Cortex of kidney (tissue), 1 donor: ENCODE results near the gene FMO2.
"Not testable (repeated sequence)": the region's sequence is repeated elsewhere in the genome, so short reads cannot be mapped to it uniquely, and the experiment has no call there.

ENCODE experiments used
- DNase-seq: peaks from one replicate; lab custom pipeline; 2025; lab: John Stamatoyannopoulos, UW

Gene FMO2

GRCh38 chr1:171219346-171220080 is 34.4 kb downstream of the FMO2 start:
- no peak for DNase-seq

- DNase-seq: no peak
Observed at GRCh38 chr1:171220081-171220420, 35.0 kb downstream of the FMO2 start.

- no peak for DNase-seq
Observed at GRCh38 chr1:171220581-171221054, 35.5 kb downstream of the FMO2 start.

DNA sequence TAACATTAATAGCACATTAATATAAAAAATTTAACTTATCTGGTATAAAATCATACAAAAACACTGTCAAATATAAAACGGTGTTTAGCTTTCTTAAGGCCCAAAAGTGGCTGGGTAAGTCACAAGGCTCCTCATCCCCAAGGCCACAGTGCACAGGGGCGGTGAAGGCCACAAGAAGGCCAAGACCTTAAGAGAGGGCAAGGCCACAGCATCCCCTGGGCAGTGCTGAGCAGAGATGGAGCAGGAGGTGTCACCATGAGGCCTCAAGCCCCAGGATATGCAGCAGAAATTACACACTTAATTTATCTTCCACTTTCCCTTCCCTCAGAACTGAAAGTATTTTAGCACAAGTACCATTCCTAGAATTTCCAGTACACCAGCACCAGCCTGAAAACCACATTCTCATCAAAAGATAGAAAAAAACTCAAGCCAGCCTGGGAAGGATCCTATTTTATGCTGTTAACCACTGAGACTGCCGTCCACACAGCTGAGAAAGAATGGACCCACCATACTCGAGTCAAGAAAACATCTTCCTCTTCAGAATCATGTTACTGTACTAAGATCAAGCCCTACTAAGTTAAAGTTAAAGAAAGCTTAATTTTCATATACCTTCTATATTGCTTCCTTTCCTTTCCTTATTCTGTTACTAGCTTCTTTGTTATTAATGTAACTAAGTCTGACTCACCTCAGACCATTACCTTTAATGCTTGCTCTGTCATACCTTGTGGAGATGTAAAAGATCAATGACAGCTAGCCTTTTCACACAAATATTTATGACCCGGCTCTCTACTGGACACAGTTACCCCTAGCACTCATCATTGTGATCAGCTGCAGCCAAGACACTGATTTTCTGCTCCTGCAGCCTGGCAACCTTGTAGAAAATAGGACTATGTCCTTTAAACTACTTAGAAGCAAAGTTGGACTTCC is 36.8 kb downstream of the FMO2 start:
- no peak for DNase-seq

- DNase-seq: no peak
Observed at GRCh38 chr1:171222936-171223335, 37.8 kb downstream of the FMO2 start.

DNA sequence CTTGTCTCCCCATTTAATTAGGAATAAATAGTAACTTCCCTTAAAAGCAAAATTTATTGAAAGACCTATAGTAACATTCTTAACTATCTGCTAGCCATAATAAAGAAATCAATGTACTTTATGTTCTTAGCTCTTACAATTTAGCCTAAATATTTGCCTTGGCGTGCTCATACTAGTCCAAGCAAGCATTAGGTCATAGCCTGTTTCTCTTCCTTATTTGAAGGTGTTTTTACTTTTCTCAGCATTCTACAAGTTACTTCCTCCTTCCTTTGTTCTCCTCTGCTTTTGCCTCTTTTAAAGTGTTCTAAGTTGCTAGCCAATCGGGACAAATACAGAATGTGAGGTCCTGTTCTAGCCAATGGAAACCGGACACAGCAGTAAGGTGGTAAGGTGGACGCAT is 39.2 kb downstream of the FMO2 start:
- not testable (repeated sequence) for DNase-seq

GRCh38 chr1:171226747-171227370 is 41.8 kb downstream of the FMO2 start:
- DNase-seq: no peak

- no peak for DNase-seq
Observed at GRCh38 chr1:171231326-171231725, 46.2 kb downstream of the FMO2 start.

GRCh38 chr1:171233183-171233582 is 48.1 kb downstream of the FMO2 start:
- no peak for DNase-seq

GRCh38 chr1:171236231-171236630 is 51.1 kb downstream of the FMO2 start:
- not testable (repeated sequence) for DNase-seq

- DNase-seq: no peak
Observed at GRCh38 chr1:171243878-171244277, 58.8 kb downstream of the FMO2 start.

- no peak for DNase-seq
Observed at GRCh38 chr1:171245458-171246064, 60.5 kb downstream of the FMO2 start.

GRCh38 chr1:171247501-171247900 is 62.4 kb downstream of the FMO2 start:
- DNase-seq: no peak

GRCh38 chr1:171248302-171248701 is 63.2 kb downstream of the FMO2 start, which contains the start of gene FMO1:
FMO1 (plus strand) TSS chr1:171248494; CDS start chr1:171258088, 9,594 bp downstream.
- DNase-seq: no peak

- no peak for DNase-seq
Observed at GRCh38 chr1:171248841-171249240, 63.7 kb downstream of the FMO2 start.

- no peak for DNase-seq
Observed at GRCh38 chr1:171250263-171250662, 65.2 kb downstream of the FMO2 start.

- no peak for DNase-seq
Observed at GRCh38 chr1:171251042-171251951, 66.2 kb downstream of the FMO2 start.

- no peak for DNase-seq
Observed at GRCh38 chr1:171251952-171252300, 66.8 kb downstream of the FMO2 start.

DNA sequence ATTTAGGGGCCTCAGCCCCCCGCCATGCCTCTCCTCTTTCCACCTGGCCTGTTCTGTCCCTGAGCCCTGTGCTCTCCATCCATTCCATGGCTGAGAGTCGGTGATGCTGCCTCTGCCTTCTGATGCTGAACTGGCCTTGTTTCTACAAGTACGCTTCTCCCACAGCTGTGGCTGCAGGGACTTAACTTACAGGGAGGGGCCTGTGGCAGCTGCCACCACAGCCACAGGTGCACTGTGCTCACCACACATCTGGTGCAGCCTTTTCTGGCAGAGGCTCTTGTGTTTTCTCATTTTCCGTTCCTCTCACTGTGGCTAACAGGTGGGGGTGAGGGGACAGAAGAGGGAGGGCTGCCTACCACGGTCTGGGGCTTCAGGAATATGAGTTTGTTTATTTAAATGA is 67.4 kb downstream of the FMO2 start:
- DNase-seq: no peak

GRCh38 chr1:171254859-171255258 is 69.8 kb downstream of the FMO2 start:
- DNase-seq: no peak

GRCh38 chr1:171256940-171257606 is 72.0 kb downstream of the FMO2 start:
- no peak for DNase-seq
